GM19351 (cell line): ENCODE data around the gene ACBD3.
"Not testable (repeated sequence)": the region's sequence is repeated elsewhere in the genome, so short reads cannot be mapped to it uniquely, and the experiment has no call there.

ENCODE experiments used
- ATAC-seq: cut with Tn5 transposase; IDR thresholded peaks from one replicate; pipeline ENCODE4 v1.9.1; 2021; ENCODE audit warnings: mild to moderate bottlenecking, moderate library complexity; ENCODE audit not compliant: unreplicated experiment

Gene ACBD3

DNA sequence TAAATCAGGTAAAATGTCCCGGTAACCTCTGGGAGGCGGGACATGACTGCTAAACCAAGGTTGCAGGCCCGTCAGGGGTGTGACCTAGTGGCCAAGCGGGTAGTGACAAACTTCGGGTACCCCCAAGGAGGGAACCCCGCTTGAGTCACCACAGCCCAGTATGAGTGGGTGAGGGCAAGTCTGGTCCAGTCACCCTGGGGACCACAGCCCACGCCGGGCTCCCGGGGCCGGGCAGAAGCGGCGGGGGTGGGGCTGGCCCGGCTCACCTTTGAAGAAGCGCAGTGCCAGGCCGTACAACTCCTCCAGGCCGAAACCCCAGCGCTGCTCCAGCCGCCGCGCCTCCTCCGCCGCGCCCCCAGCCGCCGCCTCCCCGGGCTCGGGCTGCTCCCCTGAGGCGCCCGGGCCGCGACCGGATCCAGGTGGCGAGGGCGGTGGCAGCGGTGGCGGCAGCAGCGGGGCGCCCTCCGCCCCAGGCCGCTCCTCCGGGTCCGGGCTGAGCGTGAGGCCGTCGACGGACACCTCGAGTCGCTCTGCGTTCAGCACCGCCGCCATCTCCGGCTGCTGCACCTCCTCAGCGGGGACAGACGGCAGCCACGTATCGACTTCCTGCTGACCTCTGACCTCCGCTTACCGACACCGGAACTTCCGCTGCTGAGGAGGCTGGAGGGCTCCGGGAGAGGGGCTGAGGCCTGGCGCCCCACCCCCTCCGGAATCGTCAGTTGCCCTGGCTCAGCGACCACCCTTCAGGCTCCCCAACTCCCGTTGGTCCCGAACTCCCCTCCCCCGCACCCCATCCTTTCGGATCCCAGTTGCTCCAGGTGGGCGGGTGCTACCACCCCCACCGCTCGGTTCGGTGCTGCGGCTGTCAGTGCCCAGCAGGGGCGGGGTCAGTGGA lies at the start of gene ACBD3:
Gene ACBD3, minus strand, starts transcription at position 618 of the 895 bp plus-strand sequence. Its CDS starts 66 bp downstream, at position 552.
- peak; percentile 92 for ATAC-seq

DNA sequence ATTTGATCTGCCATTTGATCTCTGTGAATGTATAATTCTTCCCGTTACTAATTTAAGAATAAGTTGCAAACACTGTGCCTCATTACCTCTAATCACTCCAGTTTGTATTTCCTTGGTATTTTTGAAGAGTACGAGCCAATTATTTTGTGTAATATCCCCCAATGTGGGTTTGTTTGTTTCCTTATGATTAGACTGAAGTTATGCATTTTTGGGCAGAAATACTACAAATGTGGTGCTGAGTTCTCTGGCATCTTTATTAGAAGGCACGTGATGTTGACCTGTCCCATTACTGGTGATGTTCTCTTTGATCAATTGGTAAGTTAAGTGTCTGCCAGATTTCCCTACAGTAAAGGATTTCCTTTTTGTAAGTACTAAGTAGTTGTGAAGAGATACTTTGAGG lies 47.3 kb upstream of the ACBD3 start:
- ATAC-seq: no peak

DNA sequence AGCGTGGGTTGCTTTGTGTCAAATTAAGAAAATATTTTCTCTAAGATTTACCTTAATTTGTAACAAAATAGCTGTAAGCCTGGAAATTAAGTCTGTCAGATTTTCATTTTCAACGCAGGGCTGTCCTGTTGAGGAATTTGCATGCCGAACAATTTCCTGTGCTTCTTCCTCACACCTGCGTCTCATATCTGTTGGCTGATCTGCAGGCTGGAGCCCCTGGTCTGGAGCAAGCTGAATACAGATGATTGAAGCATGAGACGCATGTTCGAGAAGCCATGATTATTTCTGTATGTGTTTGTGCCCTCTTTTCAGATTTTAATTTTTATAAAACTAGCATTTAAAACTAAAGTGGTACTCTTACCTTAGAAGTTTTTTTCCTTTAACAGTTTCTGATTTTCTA lies 46.8 kb upstream of the ACBD3 start:
- no peak for ATAC-seq

- ATAC-seq: no peak
Measured at GRCh38 chr1:226226601-226227000, 40.1 kb upstream of the ACBD3 start.

- ATAC-seq: peak; percentile 79
Measured at GRCh38 chr1:226223786-226224244, 37.3 kb upstream of the ACBD3 start.

GRCh38 chr1:226223157-226223785 lies 36.7 kb upstream of the ACBD3 start, which contains the start of gene MIXL1:
Gene MIXL1 (plus strand): TSS chr1:226223664. CDS start chr1:226223682, 18 bp downstream.
- peak; percentile 36 for ATAC-seq

GRCh38 chr1:226222686-226223085 lies 36.1 kb upstream of the ACBD3 start:
- no peak for ATAC-seq

- ATAC-seq: no peak
Measured at GRCh38 chr1:226220473-226221189, 34.1 kb upstream of the ACBD3 start.

DNA sequence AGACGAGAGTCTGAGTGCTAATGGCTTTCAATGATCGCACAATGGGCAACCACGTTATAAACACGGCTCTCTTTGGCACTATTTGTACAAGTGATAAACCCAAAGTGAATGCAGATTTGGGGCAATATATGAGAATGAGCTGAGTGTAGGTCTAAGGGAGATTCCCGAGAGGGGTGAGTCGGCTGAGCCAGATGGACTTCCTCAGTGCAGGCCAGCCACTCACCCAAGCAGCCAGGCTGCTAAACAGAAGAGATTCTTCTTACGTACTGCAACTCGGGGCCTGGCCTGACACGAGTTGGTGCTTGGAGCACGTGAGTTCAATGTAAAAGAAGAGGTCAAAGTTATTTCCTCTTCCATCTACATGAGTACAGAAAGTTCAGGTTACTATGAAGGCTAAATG lies 30.7 kb upstream of the ACBD3 start:
- ATAC-seq: no peak

- no peak for ATAC-seq
Measured at GRCh38 chr1:226216056-226216455, 29.5 kb upstream of the ACBD3 start.

GRCh38 chr1:226215239-226215638 lies 28.7 kb upstream of the ACBD3 start:
- ATAC-seq: no peak

- ATAC-seq: no peak
Measured at GRCh38 chr1:226212545-226212944, 26.0 kb upstream of the ACBD3 start.

DNA sequence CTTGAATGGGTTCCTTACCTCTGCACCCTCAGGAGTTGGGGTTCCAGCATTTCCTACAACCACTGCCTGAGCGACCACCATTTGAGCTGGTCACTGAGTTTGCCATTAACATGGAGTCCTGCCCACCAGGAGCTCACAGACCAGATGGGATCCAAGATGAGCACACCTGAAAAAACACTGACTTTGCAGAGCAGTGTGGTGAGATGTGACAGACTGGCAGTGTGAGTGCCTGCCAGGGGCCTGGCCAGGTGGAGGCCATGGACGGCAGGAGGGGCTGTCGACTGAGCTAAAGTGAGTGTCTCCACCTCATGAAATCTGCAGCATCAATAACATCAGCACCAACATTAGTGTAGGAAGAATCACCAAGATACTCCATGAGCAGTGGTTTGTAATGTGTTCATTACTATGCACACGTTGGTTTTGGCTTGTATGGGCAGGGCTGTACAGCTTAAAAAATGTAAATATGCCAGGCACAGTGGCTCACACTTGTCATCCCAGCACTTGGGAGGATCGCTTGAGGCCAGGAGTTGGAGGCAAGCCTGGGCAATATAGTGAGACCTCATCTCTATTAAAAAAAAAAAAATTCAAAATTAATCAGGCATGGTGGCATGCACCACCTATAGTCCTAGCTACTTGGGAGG lies 24.8 kb upstream of the ACBD3 start:
- no peak for ATAC-seq

GRCh38 chr1:226210571-226211176 lies 24.1 kb upstream of the ACBD3 start:
- ATAC-seq: no peak

GRCh38 chr1:226209307-226210059 lies 22.9 kb upstream of the ACBD3 start:
- no peak for ATAC-seq

DNA sequence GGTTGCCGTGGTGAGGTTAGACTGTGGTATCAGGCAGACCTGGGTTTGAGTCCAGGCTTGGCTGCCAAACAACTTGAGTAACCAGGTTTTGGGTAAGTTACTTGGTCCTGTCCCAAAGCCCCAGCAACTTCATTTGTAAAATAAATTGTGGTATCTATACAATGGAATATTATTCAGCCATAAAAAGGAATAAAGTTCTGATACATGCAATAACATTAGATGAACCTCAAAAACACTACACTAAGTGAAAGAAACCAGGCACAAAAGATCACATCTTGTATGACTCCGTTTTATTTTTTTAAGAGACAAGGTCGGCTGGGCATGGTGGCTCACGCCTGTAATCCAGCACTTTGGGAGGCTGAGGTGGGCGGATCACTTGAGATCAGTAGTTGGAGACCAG lies 20.5 kb upstream of the ACBD3 start:
- no peak for ATAC-seq

DNA sequence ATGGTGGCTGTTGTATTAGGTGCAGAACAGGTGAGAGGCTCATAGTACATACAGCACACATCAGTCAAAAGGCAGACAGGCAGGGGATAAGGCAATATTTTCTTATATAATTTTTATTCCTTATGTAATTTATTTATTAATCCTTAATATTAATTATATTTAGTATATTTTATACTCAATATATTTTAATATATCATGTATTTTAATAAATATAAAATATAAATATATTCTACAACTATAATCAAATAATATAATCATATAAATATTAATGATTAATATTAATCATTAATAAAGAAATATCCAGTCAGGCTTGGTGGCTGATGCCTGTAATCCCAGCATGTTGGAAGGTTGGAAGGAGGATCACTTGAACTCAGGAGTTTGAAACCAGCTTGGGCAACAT lies 17.7 kb upstream of the ACBD3 start:
- no peak for ATAC-seq

GRCh38 chr1:226203655-226204054 lies 17.1 kb upstream of the ACBD3 start:
- ATAC-seq: no peak

DNA sequence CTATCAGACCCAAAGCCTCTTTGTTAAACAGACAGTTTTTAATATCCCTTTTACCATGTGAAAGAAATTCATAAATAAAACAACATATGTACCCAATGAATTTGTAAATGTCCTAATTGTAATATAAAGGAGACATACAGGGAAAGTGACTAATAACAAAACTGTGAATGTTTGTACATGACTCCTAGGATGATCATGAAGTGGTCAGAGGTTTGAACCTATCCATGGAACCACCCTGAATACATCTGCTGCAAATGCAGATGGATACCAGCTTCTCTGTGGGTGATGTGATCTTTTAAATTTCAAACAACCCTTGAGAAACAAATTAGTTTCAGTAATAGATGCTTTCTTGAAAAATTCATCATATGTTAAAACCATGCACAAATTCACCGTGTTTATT lies 16.7 kb upstream of the ACBD3 start:
- no peak for ATAC-seq

- not testable (repeated sequence) for ATAC-seq
Measured at GRCh38 chr1:226202666-226203065, 16.1 kb upstream of the ACBD3 start.
